ENCODE results near the gene KCNE3.

- no peak for TF ChIP-seq CTCF (IDR thresholded peaks at IDR 0.05)
- no peak for TF ChIP-seq POLR2A (IDR thresholded peaks at IDR 0.05)
Measured at GRCh38 chr11:74418509-74418895, 48.8 kb downstream of the KCNE3 start.
